OCI-LY3 (cell line): ENCODE results near the gene GRN.

Experiments
- CTCF ChIP-seq: fragments of 200-600, 300-600 bp; sonication (generic); IDR thresholded peaks from 2 replicates; pipeline ENCODE4 v1.5.1; 2014; ENCODE audit warnings: antibody characterized with exemption, low read length, low read depth
- EZH2phosphoT487 ChIP-seq: fragments of 200-600 bp; shearing (Covaris generic); IDR thresholded peaks from 2 replicates; pipeline ENCODE4 v1.6.1; 2018; ENCODE audit warnings: antibody characterized with exemption, mixed run types, low read depth

DNA sequence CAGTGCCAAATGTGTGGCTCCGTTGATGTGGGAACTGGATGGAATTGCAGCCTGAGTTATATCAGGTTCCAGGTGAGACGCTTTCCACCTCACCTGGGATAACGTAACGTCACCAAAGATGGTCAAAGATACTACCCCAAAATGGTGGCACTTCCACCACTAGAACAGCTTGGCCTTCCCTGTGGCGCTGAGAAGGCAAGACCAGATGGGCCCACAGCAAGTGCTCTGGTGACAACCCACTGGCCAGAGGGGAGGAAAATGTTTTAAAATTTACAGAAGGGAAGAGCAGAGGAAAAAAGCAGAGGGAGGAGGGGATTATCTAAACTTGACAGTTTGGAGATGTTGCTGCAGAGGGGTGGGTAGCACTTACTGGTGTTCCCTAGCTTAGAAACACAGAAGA is 51.8 kb downstream of the GRN start:
- TF ChIP-seq CTCF: no peak
- TF ChIP-seq EZH2phosphoT487: no peak
